Hematopoietic multipotent progenitor cell treated with erythropoietin and hydrocortisone succinate and interleukin-3 and kit ligand, for 15 days (in vitro differentiated cells): ENCODE results near the gene ITIH5.

Experiments used
- DNase-seq: peaks from one replicate; pipeline ENCODE4 v3.0.0-alpha.2; 2015; ENCODE audit warnings: low spot score

ITIH5 gene

GRCh38 chr10:7626283-7626682, 40.5 kb downstream of the ITIH5 start:
- DNase-seq = no peak

- no peak for DNase-seq
Observed at GRCh38 chr10:7625836-7626235, 40.9 kb downstream of the ITIH5 start.

- no peak for DNase-seq
Observed at GRCh38 chr10:7625009-7625408, 41.8 kb downstream of the ITIH5 start.

- no peak for DNase-seq
Observed at GRCh38 chr10:7622969-7623368, 43.8 kb downstream of the ITIH5 start.

- no peak for DNase-seq
Observed at GRCh38 chr10:7618461-7618860, 48.3 kb downstream of the ITIH5 start.

GRCh38 chr10:7611909-7612308, 54.9 kb downstream of the ITIH5 start:
- no peak for DNase-seq

GRCh38 chr10:7610651-7611389, 55.9 kb downstream of the ITIH5 start:
- DNase-seq = no peak

GRCh38 chr10:7610026-7610425, 56.7 kb downstream of the ITIH5 start:
- DNase-seq = no peak

- DNase-seq = no peak
Observed at GRCh38 chr10:7609556-7609955, 57.2 kb downstream of the ITIH5 start.

- DNase-seq = no peak
Observed at GRCh38 chr10:7608001-7608400, 58.8 kb downstream of the ITIH5 start.

- DNase-seq = no peak
Observed at GRCh38 chr10:7606951-7607404, 59.8 kb downstream of the ITIH5 start.

GRCh38 chr10:7605565-7606295, 61.0 kb downstream of the ITIH5 start:
- DNase-seq = no peak

- DNase-seq = no peak
Observed at GRCh38 chr10:7601023-7601656, 65.6 kb downstream of the ITIH5 start.

GRCh38 chr10:7598771-7599170, 68.0 kb downstream of the ITIH5 start:
- no peak for DNase-seq

GRCh38 chr10:7596356-7596755, 70.4 kb downstream of the ITIH5 start:
- DNase-seq = no peak

GRCh38 chr10:7593905-7594304, 72.9 kb downstream of the ITIH5 start:
- DNase-seq = no peak

- no peak for DNase-seq
Observed at GRCh38 chr10:7593063-7593462, 73.7 kb downstream of the ITIH5 start.

- DNase-seq = no peak
Observed at GRCh38 chr10:7592627-7593026, 74.1 kb downstream of the ITIH5 start.

- DNase-seq = no peak
Observed at GRCh38 chr10:7590271-7590670, 76.5 kb downstream of the ITIH5 start.

- DNase-seq = no peak
Observed at GRCh38 chr10:7589748-7590147, 77.0 kb downstream of the ITIH5 start.

- DNase-seq = no peak
Observed at GRCh38 chr10:7587865-7588188, 78.9 kb downstream of the ITIH5 start.

GRCh38 chr10:7587168-7587864, 79.5 kb downstream of the ITIH5 start:
- no peak for DNase-seq

- no peak for DNase-seq
Observed at GRCh38 chr10:7585228-7585627, 81.5 kb downstream of the ITIH5 start.
